ENCODE data around the gene AMOTL2.

The AMOTL2 gene

GRCh38 chr3:134395103-134395502 is 20.9 kb upstream of the AMOTL2 start:
- TF ChIP-seq POLR2AphosphoS5 (IDR thresholded peaks at IDR 0.05; ENCODE audit: low read depth, low read length) (no peak), TAF1 (IDR thresholded peaks at IDR 0.05; ENCODE audit: borderline replicate concordance, insufficient read depth, low read length) (no peak), FOXP2 (optimal IDR thresholded peaks at IDR 0.05; ENCODE audit: borderline replicate concordance, extremely low read depth, extremely low read length, insufficient read depth) (no peak), SIN3A (IDR thresholded peaks at IDR 0.05; ENCODE audit: borderline replicate concordance, insufficient read depth, low read length) (no peak)
- TF ChIP-seq, protein P1, sequence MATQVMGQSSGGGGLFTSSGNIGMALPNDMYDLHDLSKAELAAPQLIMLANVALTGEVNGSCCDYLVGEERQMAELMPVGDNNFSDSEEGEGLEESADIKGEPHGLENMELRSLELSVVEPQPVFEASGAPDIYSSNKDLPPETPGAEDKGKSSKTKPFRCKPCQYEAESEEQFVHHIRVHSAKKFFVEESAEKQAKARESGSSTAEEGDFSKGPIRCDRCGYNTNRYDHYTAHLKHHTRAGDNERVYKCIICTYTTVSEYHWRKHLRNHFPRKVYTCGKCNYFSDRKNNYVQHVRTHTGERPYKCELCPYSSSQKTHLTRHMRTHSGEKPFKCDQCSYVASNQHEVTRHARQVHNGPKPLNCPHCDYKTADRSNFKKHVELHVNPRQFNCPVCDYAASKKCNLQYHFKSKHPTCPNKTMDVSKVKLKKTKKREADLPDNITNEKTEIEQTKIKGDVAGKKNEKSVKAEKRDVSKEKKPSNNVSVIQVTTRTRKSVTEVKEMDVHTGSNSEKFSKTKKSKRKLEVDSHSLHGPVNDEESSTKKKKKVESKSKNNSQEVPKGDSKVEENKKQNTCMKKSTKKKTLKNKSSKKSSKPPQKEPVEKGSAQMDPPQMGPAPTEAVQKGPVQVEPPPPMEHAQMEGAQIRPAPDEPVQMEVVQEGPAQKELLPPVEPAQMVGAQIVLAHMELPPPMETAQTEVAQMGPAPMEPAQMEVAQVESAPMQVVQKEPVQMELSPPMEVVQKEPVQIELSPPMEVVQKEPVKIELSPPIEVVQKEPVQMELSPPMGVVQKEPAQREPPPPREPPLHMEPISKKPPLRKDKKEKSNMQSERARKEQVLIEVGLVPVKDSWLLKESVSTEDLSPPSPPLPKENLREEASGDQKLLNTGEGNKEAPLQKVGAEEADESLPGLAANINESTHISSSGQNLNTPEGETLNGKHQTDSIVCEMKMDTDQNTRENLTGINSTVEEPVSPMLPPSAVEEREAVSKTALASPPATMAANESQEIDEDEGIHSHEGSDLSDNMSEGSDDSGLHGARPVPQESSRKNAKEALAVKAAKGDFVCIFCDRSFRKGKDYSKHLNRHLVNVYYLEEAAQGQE (IDR thresholded peaks at IDR 0.05; ENCODE audit: insufficient read depth in 1 of 2, low read depth in 2 of 2, low read length in 2 of 2), result no peak

- TF ChIP-seq POLR2AphosphoS5 (IDR thresholded peaks at IDR 0.05; ENCODE audit: low read depth, low read length) (no peak), TAF1 (IDR thresholded peaks at IDR 0.05; ENCODE audit: borderline replicate concordance, insufficient read depth, low read length) (no peak), SIN3A (IDR thresholded peaks at IDR 0.05; ENCODE audit: borderline replicate concordance, insufficient read depth, low read length) (no peak), FOXP2 (optimal IDR thresholded peaks at IDR 0.05; ENCODE audit: borderline replicate concordance, extremely low read depth, extremely low read length, insufficient read depth) (no peak)
These were observed 20.1 kb upstream of the AMOTL2 start for GRCh38 chr3:134394380-134394779.

DNA sequence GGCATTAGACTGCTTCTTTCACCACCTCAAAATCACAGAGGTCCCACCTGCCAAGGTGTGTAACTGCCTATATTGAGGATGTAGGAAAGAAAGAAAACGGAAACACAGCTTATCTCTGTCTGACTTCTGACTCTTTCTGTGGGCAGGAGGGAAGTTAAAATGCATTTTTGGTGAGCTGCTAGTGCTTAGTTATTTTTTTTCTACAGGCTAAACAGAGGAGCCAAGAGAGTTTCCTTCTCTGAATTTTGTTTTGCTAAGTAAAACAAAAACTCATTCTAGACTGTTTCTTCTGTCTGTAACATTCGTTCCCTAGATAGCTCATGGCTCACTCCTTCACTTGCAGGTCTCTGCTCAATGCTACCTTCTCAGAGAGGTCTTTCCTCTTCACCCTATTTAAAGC is 18.8 kb upstream of the AMOTL2 start:
- TF ChIP-seq TAF1 (IDR thresholded peaks at IDR 0.05; ENCODE audit: borderline replicate concordance, insufficient read depth, low read length), result no peak
- no peak for TF ChIP-seq POLR2AphosphoS5 (IDR thresholded peaks at IDR 0.05; ENCODE audit: low read depth, low read length)
- no peak for TF ChIP-seq FOXP2 (optimal IDR thresholded peaks at IDR 0.05; ENCODE audit: borderline replicate concordance, extremely low read depth, extremely low read length, insufficient read depth)
- TF ChIP-seq SIN3A (IDR thresholded peaks at IDR 0.05; ENCODE audit: borderline replicate concordance, insufficient read depth, low read length), result no peak
- TF ChIP-seq, protein P1 (IDR thresholded peaks at IDR 0.05; ENCODE audit: insufficient read depth in 1 of 2, low read depth in 2 of 2, low read length in 2 of 2), result no peak

GRCh38 chr3:134392336-134392983 is 18.2 kb upstream of the AMOTL2 start:
- TF ChIP-seq POLR2AphosphoS5 (IDR thresholded peaks at IDR 0.05; ENCODE audit: low read depth, low read length) (no peak), TAF1 (IDR thresholded peaks at IDR 0.05; ENCODE audit: borderline replicate concordance, insufficient read depth, low read length) (no peak), SIN3A (IDR thresholded peaks at IDR 0.05; ENCODE audit: borderline replicate concordance, insufficient read depth, low read length) (no peak), FOXP2 (optimal IDR thresholded peaks at IDR 0.05; ENCODE audit: borderline replicate concordance, extremely low read depth, extremely low read length, insufficient read depth) (no peak)
- TF ChIP-seq, protein P1 (IDR thresholded peaks at IDR 0.05; ENCODE audit: insufficient read depth in 1 of 2, low read depth in 2 of 2, low read length in 2 of 2), result no peak

GRCh38 chr3:134389865-134390264 is 15.6 kb upstream of the AMOTL2 start:
- TF ChIP-seq FOXP2 (optimal IDR thresholded peaks at IDR 0.05; ENCODE audit: borderline replicate concordance, extremely low read depth, extremely low read length, insufficient read depth) (no peak), POLR2AphosphoS5 (IDR thresholded peaks at IDR 0.05; ENCODE audit: low read depth, low read length) (no peak), TAF1 (IDR thresholded peaks at IDR 0.05; ENCODE audit: borderline replicate concordance, insufficient read depth, low read length) (no peak), SIN3A (IDR thresholded peaks at IDR 0.05; ENCODE audit: borderline replicate concordance, insufficient read depth, low read length) (no peak)
- TF ChIP-seq, protein P1 (IDR thresholded peaks at IDR 0.05; ENCODE audit: insufficient read depth in 1 of 2, low read depth in 2 of 2, low read length in 2 of 2), result no peak

Measured in PFSK-1 (cell line).